ENCODE results near the gene QRSL1.

- TF ChIP-seq POLR2A (IDR thresholded peaks at IDR 0.05; ENCODE audit: low read length) (no peak), GATA1 (IDR thresholded peaks at IDR 0.05; ENCODE audit: low read depth, low read length) (no peak)
These were observed 15.2 kb upstream of the QRSL1 start for GRCh38 chr6:106614166-106614565.
